HG02588 (cell line): ENCODE results near the gene EXO1.
"Not testable (repeated sequence)": the region's sequence is repeated elsewhere in the genome, so short reads cannot be mapped to it uniquely, and the experiment has no call there.

Experiments used
- ATAC-seq: cut with Tn5 transposase; IDR thresholded peaks from one replicate; pipeline ENCODE4 v1.9.1; 2021; ENCODE audit warnings: mild to moderate bottlenecking, moderate library complexity; ENCODE audit not compliant: unreplicated experiment

EXO1 gene

GRCh38 chr1:241834733-241835377, 13.1 kb upstream of the EXO1 start:
- no peak for ATAC-seq

DNA sequence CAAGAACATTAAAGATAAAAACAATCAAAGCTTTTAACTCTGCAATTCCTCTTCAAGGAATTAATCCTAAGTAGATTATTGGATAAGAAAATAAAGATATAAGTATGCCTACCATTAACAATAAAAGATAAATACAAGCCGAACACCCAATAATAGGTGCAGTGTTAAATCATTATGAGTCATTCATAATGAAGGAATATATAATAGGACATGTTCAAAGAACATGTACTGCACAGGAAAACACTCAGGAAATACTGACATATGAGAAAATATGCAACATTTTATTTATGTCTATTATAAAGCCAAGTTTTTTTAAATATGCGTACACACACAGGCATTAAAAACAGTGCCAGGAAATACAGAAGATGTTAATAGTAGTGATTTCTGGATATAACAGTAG, 11.1 kb upstream of the EXO1 start:
- ATAC-seq: no peak

GRCh38 chr1:241837416-241837815, 10.6 kb upstream of the EXO1 start:
- ATAC-seq: no peak

- no peak for ATAC-seq
Observed at GRCh38 chr1:241837901-241838300, 10.1 kb upstream of the EXO1 start.

DNA sequence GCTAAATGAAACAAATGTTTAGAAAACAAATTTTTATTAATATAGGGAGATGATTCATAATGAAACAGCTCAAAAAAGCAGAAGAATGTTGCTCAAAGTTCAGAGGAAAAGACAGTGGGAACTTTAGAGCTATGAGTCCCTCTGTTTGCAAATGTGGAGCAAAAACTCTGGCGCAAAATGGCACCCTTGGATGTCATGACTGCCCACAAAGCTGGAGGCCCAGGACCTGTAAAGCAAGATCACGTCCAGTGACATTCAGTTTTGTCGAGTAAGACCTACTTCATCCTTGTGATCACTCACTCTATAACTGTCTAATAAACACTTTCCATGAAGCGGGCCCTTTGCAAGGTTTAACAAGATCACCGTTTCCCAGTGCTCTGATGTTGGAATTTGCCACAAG, 9.1 kb upstream of the EXO1 start:
- no peak for ATAC-seq

DNA sequence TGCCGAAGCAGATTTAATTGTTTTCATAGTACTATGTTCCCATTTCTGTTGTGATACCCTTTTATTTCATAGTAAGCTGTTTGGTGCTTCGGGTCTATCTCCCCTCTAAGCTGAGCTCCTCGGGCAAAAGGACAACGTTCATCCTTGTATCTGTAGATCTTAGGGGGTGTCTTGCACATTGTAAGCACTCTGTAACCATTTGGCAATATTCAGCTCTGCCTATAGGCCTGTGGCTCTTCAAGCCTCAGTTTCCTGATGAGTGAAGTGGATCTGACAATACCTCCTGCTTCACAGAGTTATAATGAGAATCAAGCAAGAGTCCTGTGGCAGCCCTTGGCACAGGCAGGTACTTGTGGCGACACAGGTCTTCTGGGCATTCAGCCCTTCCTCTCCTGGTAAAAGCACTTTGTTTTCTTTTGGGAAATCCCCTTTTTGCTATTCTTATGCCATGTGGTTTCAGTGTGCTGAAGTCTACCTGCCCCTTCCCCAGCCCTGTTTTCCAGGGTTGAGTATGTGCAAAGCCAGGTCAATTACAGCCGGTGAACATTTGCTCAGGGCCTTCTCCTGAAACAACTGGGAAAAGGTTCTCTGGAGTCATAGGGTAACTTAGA, 8.5 kb upstream of the EXO1 start:
- peak; percentile 72 for ATAC-seq

- no peak for ATAC-seq
Observed at GRCh38 chr1:241840164-241840563, 7.8 kb upstream of the EXO1 start.

- no peak for ATAC-seq
Observed at GRCh38 chr1:241841691-241842090, 6.3 kb upstream of the EXO1 start.

- ATAC-seq: no peak
Observed at GRCh38 chr1:241842565-241842964, 5.4 kb upstream of the EXO1 start.

DNA sequence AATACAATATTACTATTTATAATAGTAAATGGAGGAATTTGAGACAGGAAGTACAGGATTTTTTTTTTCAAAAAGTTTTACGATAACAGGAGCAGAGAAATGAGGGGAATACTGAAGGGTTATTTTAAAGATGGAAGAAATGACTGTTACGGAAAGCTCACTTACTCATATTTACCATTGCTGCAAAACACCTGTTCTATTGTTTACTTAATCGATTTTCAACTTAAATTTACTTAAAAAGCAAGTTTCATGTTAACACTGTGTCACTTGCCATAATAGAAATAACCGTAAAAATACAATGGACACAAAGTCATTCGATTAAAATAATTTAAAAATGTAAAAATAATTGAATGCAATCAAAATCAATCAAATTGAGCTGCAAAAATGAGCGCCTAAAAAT, 3.4 kb upstream of the EXO1 start:
- no peak for ATAC-seq

DNA sequence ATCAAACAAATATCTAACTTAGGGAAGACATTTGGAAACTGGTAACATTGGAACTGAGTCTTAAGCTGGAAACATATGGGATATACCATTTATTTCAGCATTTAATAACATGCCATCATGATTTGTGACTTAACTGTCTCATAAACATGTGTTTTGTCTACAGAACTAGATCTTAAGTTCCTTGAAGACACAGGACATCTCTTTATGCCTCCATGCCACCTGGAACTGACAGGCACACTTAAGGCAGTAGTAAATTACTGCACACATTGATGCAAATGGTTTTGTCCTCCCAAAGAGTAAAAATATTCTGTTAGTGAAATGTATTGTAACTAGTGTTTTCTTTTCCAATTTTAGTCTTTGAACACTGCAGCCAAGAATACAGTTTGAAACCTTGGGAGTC, 1.6 kb upstream of the EXO1 start:
- ATAC-seq: no peak

- no peak for ATAC-seq
Observed at GRCh38 chr1:241846862-241847539, 1.0 kb upstream of the EXO1 start.

GRCh38 chr1:241847540-241847795, 536 bp upstream of the EXO1 start:
- ATAC-seq: no peak

DNA sequence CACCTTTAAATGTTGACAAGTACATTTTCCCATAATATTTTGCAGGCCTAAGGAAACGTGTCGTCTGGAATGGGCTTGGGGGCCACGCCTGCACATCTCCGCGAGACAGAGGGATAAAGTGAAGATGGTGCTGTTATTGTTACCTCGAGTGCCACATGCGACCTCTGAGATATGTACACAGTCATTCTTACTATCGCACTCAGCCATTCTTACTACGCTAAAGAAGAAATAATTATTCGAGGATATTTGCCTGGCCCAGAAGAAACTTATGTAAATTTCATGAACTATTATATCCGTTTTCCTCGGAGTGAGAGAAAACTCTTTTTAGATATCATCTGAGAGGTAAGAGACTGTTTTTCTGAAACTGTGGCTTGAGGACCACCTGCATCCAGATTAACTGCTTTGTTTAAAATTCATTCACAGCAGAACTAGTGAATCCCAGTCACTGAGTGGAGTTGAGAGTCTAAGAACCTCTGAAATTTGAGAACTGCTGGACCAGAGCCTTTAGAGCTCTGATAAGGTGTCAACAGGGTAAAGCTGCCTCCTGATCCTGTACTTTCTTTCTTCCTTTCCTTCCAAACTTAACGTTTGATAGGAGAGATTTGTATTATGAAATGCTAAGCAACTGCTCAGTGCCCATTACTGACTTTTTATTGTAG, 811 bp downstream of the EXO1 start:
- no peak for ATAC-seq

DNA sequence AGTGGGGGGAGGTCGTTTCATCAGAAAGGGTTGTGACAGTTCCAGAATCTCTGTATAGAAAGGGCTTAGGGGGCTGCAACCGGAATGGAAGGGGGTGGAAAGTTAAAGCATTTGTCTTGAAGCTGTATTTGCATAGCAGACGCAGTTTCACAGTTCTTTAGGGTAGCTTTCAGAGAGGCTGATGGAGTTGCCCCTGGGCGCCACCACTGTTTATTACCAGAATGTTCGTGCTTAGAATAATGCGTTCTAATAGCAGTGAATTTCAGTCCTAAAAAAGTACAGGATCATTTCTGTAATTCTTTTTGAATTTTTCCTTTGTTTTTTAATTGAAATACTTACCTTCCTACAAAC, 1.3 kb downstream of the EXO1 start:
- ATAC-seq: no peak

DNA sequence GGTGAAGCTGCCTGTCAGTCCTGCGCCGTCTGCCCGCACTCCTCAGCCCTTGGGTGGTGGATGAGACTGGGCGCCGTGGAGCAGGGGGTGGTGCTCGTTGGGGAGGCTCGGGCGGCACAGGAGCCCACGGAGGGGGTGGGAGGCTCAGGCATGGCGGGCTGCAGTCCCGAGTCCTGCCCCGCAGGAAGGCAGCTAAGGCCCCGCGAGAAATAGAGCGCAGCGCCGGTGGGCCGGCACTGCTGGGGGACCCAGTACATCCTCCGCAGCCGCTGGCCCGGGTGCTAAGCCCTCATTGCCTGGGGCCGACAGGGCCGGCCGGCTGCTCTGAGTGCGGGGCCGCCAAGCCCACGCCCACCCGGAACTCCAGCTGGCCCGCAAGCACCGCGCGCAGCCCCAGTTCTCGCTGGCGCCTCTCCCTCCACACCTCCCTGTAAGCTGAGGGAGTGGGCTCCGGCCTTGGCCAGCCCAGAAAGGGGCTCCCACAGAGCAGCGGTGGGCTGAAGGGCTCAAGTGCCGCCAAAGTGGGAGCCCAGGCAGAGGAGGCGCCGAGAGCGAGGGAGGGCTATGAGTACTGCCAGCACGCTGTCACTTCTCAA, 7.6 kb downstream of the EXO1 start:
- ATAC-seq: not testable (repeated sequence)

- no peak for ATAC-seq
Observed at GRCh38 chr1:241857131-241857530, 9.1 kb downstream of the EXO1 start.

DNA sequence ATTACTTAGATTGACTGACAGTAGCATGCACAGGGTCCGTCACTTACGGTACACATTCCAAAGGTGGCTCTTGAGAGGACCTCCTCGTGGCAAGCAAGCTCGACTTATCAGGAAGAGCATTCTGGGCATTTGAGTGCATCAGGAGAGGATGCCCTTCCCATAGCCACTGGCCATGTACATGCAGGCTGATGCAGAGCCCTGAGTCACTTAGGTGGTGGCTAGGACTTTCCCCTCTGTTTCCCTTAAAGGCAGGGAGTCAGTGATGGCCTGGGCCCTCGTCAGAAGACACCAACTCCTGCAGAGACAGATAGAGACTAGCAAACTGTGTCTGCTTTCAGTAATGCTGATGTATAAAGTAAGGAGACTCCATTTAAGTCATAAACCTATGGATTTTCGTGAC, 12.9 kb downstream of the EXO1 start:
- ATAC-seq: no peak

DNA sequence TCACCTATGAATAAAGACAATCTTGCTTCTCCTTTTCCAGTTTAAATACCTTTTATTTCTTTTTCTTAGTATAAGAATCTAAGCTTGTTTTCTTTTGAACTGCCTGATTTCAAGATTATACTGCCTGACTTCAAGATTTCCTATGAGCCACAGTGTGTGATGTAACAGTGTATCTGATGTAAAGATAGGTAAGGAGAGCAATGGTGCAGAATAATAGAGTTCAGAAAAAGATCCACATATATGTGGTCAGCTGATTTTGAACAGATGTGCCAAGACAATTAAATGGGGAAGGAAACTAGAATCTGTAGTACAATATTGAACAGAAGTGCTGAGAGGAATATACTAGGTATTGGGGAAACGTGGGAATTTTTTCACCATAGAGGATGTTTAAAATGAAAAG, 21.0 kb downstream of the EXO1 start:
- no peak for ATAC-seq

DNA sequence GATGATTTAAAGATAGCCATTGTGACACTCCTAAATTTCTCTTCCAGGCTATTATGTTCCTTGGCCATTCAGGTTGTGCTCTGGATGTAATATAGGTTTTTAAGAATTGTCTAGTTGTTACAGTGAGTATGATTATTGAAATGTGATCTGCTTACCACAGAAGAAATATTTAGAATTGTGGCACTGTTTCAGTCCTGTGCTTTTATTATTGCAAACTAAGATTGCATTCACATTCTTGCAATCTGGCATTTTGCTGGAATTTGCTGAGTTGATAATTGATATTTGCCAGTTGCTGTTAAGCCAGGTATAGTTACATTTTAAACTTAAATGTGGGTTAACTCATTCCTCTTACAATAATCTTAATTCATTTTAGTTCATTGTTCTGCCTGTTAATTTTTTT, 22.3 kb downstream of the EXO1 start:
- no peak for ATAC-seq

DNA sequence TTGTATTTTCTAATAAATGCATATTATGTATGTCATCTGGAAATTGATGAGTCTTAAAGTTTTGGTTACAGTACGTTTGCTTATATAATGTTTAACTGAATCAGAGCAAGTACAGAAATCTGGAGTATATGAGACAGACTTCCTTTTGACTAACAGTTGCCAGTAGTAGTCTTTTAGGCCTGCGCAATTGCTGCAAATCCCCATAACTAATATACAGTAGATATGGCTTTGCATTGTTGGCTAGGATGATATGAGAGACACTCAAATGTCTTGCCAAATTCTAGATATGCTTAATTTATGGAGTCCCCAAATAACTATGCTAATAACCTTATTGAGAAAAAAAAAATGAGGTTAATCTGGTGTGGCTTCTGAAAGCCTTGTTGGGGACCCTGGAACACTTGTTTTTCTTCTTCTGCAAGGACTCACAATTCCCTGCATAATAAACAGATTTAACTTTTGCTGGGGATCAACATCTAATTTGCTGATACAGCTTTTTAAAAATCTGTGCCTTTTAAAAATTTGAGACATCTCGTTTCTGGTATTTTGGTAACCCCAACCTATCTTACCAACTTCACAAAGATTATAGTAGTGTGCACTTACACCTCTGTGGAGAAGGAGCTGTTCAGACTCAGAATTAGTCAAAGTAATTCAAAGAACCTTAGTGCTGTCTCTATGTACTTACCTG, 22.9 kb downstream of the EXO1 start:
- no peak for ATAC-seq
